Right lobe of liver (tissue), 4 donors: Measurements from ENCODE around the gene FBXO10.

ENCODE experiments used
- CTCF ChIP-seq, 4 donors: fragments of 200-600 bp in 3 of 4; fragments of 450-650 bp in 1 of 4; IDR thresholded peaks; one replicate each; pipeline versions ENCODE4 v1.5.1 to v1.8.0; 2016 to 2022; ENCODE audit warnings: antibody characterized with exemption in 4 of 4, mild to moderate bottlenecking in 2 of 4
- POLR2A ChIP-seq: fragments of 450-650 bp; IDR thresholded peaks from one replicate; pipeline ENCODE4 v1.6.1; 2017; ENCODE audit warnings: antibody characterized with exemption, mild to moderate bottlenecking
- donor health status: DM: no; HTN: no; CAD: no.
- donor health status: DM: no; HTN: no; CAD: no.
- donor health status: DM: no; HTN: yes; CAD: no.

- TF ChIP-seq CTCF (IDR thresholded peaks at IDR 0.05) = no peak
- TF ChIP-seq POLR2A = no peak
Measured at GRCh38 chr9:37550781-37551180, 25.4 kb downstream of the FBXO10 start.
